HepG2 (cell line): ENCODE results near the gene ZBTB8B. TPM values are rescaled to one million over a fixed set of nuclear protein-coding genes. Genes with fewer than 3 reads are reported as not detected.

Experiments
- ATAC-seq: fragments of 200-7000 bp; cut with Tn5 transposase; 3 replicates; pipeline ENCODE4 v1.9.1; 2020; ENCODE audit warnings: mild to moderate bottlenecking, moderate library complexity
- BruUV-seq: library from RNA; stranded (reverse); fragments of 400-500 nt; replicated peaks from 2 replicates; lab custom pipeline; 2021; lab: Mats Ljungman, UMichigan
- CTCF ChIA-PET: fragments of 300-600 bp; formaldehyde crosslinking; extraction: SDS; loops from one replicate; lab custom pipeline; 2021; ENCODE audit warnings: low total read pairs, inconsistent platforms, low intra/inter-chr PET ratio; lab: Yijun Ruan, JAX
- POLR2A ChIA-PET: fragments of 350-600 bp; sonication (Branson Sonifier 250); formaldehyde crosslinking; loops from one replicate; lab custom pipeline; 2020; ENCODE audit warnings: antibody characterized with exemption, inconsistent platforms; lab: Yijun Ruan, JAX
- DNase-seq: peaks from one replicate; pipeline ENCODE4 v3.0.0-alpha.2; 2015; ENCODE audit warnings: low spot score
- FAIRE-seq: peaks from 3 replicates; lab custom pipeline; 2011; peaks lifted over from hg19 to GRCh38; lab: Jason Lieb, UNC
- H2AFZ ChIP-seq: one replicate; pipeline ENCODE4 v1.6.1; 2011; ENCODE audit warnings: low read length, inconsistent platforms
- H3K27ac ChIP-seq: fragments of 300-600 bp; 3 replicates; pipeline ENCODE4 v1.8.0; 2011; ENCODE audit warnings: mixed run types, mild to moderate bottlenecking, mixed read lengths, low read length, inconsistent platforms; ENCODE audit not compliant: insufficient read depth; ENCODE audit errors: extremely low read length
- H3K27me3 ChIP-seq, 2 experiments: fragments of 200-600 bp in 1 of 2; 2 replicates in 1 of 2; 3 replicates in 1 of 2; pipeline versions ENCODE4 v1.6.0 to v1.8.0; 2011; ENCODE audit warnings: low read length in 2 of 2, mild to moderate bottlenecking in 2 of 2, moderate library complexity in 2 of 2, inconsistent platforms in 1 of 2; ENCODE audit not compliant: insufficient read depth in 2 of 2, control insufficient read depth in 1 of 2
- H3K36me3 ChIP-seq, 2 experiments: fragments of 200-600 bp in 1 of 2; replicated peaks in 1 of 2; 2 replicates in 1 of 2; 3 replicates in 1 of 2; pipeline versions ENCODE4 v1.5.1 to v1.8.0; 2011; ENCODE audit warnings: low read length in 2 of 2, inconsistent platforms in 1 of 2; ENCODE audit not compliant: insufficient read depth in 2 of 2, control insufficient read depth in 1 of 2
- H3K4me1 ChIP-seq: 2 replicates; pipeline ENCODE4 v1.5.1; 2012; ENCODE audit warnings: low read length, inconsistent platforms; ENCODE audit not compliant: insufficient read depth
- H3K4me2 ChIP-seq: 2 replicates; pipeline ENCODE4 v1.6.0; 2011; ENCODE audit warnings: low read depth, low read length, inconsistent platforms
- H3K4me3 ChIP-seq, 3 experiments: fragments of 200-600 bp in 1 of 3; sonication (generic), shearing (Covaris generic) in 1 of 3; replicated peaks in 1 of 3; 2 replicates each; pipeline ENCODE4 v1.5.1; 2011 to 2016; ENCODE audit warnings: low read length in 3 of 3, inconsistent platforms in 2 of 3, low read depth in 2 of 3, mild to moderate bottlenecking in 2 of 3, control low read depth in 1 of 3, mixed read lengths in 1 of 3; ENCODE audit not compliant: insufficient read depth in 1 of 3
- H3K79me2 ChIP-seq: one replicate; pipeline ENCODE4 v1.6.1; 2011; ENCODE audit warnings: low read length, inconsistent platforms; ENCODE audit not compliant: insufficient read depth
- H3K9ac ChIP-seq: 2 replicates; pipeline ENCODE4 v1.6.0; 2011; ENCODE audit warnings: mild to moderate bottlenecking, low read depth, low read length, inconsistent platforms; ENCODE audit not compliant: insufficient read depth
- H3K9me3 ChIP-seq: 2 replicates; pipeline ENCODE4 v1.5.1; 2012; ENCODE audit warnings: mild to moderate bottlenecking, low read length
- H4K20me1 ChIP-seq: 2 replicates; pipeline ENCODE4 v1.6.0; 2011; ENCODE audit warnings: inconsistent platforms, mild to moderate bottlenecking, low read length, moderate library complexity; ENCODE audit not compliant: insufficient read depth
- ATF7 ChIP-seq, 2 experiments: fragments of 450-650 bp in 1 of 2; sonication (generic) in 1 of 2; formaldehyde crosslinking in 1 of 2; IDR thresholded peaks; 2 replicates each; pipeline versions ENCODE4 v1.4.0 to v1.6.1; 2016 to 2020; ENCODE audit warnings: antibody characterized with exemption in 1 of 2, mild to moderate bottlenecking in 1 of 2, missing genetic modification reagents in 1 of 2
- HES4 ChIP-seq: sonication (generic); formaldehyde crosslinking; IDR thresholded peaks from 2 replicates; pipeline ENCODE4 v1.9.0; 2021; ENCODE audit warnings: mild to moderate bottlenecking, missing genetic modification reagents, borderline replicate concordance
- HMGXB3 ChIP-seq: sonication (generic); formaldehyde crosslinking; IDR thresholded peaks from 2 replicates; pipeline ENCODE4 v1.4.0; 2020; ENCODE audit warnings: missing genetic modification reagents, borderline replicate concordance
- JDP2 ChIP-seq: sonication (generic); formaldehyde crosslinking; IDR thresholded peaks from 2 replicates; pipeline ENCODE4 v1.8.1; 2022; ENCODE audit warnings: missing genetic modification reagents, borderline replicate concordance
- NFAT5 ChIP-seq: sonication (generic); formaldehyde crosslinking; IDR thresholded peaks from 2 replicates; pipeline ENCODE4 v1.4.0; 2020; ENCODE audit warnings: missing genetic modification reagents
- ZBED4 ChIP-seq: sonication (generic); formaldehyde crosslinking; IDR thresholded peaks from 2 replicates; pipeline ENCODE4 v1.4.0; 2020; ENCODE audit warnings: missing genetic modification reagents, borderline replicate concordance
- ZNF350 ChIP-seq: sonication (generic); formaldehyde crosslinking; IDR thresholded peaks from 2 replicates; pipeline ENCODE4 v1.4.0; 2020; ENCODE audit warnings: mild to moderate bottlenecking, low read depth, missing genetic modification reagents, borderline replicate concordance
- ZNF484 ChIP-seq: sonication (generic); formaldehyde crosslinking; IDR thresholded peaks from 2 replicates; pipeline ENCODE4 v1.5.1; 2020; ENCODE audit warnings: mild to moderate bottlenecking, low read depth, missing genetic modification reagents, borderline replicate concordance
- ZNF766 ChIP-seq: sonication (generic); formaldehyde crosslinking; IDR thresholded peaks from 2 replicates; pipeline ENCODE4 v1.5.0; 2020; ENCODE audit warnings: missing genetic modification reagents, borderline replicate concordance
- WGBS: methylation state at CpG from one replicate; pipeline ENCODE4 v1.1.6; 2017; ENCODE audit warnings: low lambda C conversion rate; 5-methylcytosine and 5-hydroxymethylcytosine counted together
- in situ Hi-C: cut with HindIII; loops from 2 replicates; pipeline ENCODE4 v1.10.0; 2017; ENCODE audit warnings: low pct_unique_long_range_greater_than_20kb; ENCODE audit not compliant: extremely low pct_ligation_motif_present
- intact Hi-C: fragments of 100-400 bp; cut with micrococcal nuclease; formaldehyde crosslinking; loops from one replicate; pipeline ENCODE4 v1.10.0; 2022; ENCODE audit not compliant: unreplicated experiment
- polyA plus RNA-seq, 8 experiments: library from polyadenylated mRNA; depleted of rRNA in 3 of 8; stranded (reverse) in 7 of 8; unstranded in 1 of 8; fragments of >200 nt; fragmentation: Illumina TruSeq in 4 of 8; extraction: Trizol in 4 of 8; gene quantifications; 2 replicates each; pipeline versions ENCODE4 v1.2.1 to v1.2.3, GENCODE V29; 2011 to 2016; ENCODE audit warnings: low read depth in 4 of 8, missing spikeins in 1 of 8, mixed read lengths in 1 of 8; ENCODE audit not compliant: insufficient read depth in 1 of 8
- total RNA-seq, 5 experiments: library from RNA; depleted of rRNA; stranded (reverse); fragments of >200 nt; fragmentation: Illumina TruSeq; extraction: Trizol; gene quantifications; 2 replicates each; pipeline ENCODE4 v1.2.3, GENCODE V29; 2016; ENCODE audit warnings: low read depth in 1 of 5

Gene ZBTB8B
- total and polyA plus RNA-seq, 2 of the 13 experiments (the other 11 are each of a cell fraction or from before 2014, with no cell fraction given), result under 0.01 to 0.02 TPM

- in situ Hi-C loops, result no loop called here
- intact Hi-C loops, result no loop called here
- ChIA-PET CTCF (no interaction called here), POLR2A (no interaction called here)
- 26% methylated on average over 3 of the region's 3 CpGs for WGBS
- Histone ChIP-seq H3K36me3 (no peaks in the 10 kb centered on the region), H3K4me2 (no peak overlapping the region), H3K4me1 (peaks cover 10% of the 10 kb centered on the region; the same call in 1 of the 2 replicates), H3K27me3 (peaks cover 1 to 2% of the 10 kb centered on the region in 2 experiments; a peak in 2 of 5 replicates), H3K4me3 (no peak overlapping the region), H3K9ac (no peak overlapping the region), H4K20me1 (no peaks in the 10 kb centered on the region), H3K27ac (no peak overlapping the region), H2AFZ (no peak overlapping the region), H3K9me3 (no peaks in the 10 kb centered on the region), H3K79me2 (no peaks in the 10 kb centered on the region)
- no peak for DNase-seq
- ATAC-seq, result no peak
- no TSS peak for BruUV-seq
- no peak for FAIRE-seq
- TF ChIP-seq ZBED4 (CRISPR knock-in tag), result no peak
- no peak for TF ChIP-seq ZNF766
- no peak for TF ChIP-seq HES4 (CRISPR knock-in tag)
- no peak for TF ChIP-seq ZNF350
- no peak for TF ChIP-seq NFAT5 (CRISPR knock-in tag)
- TF ChIP-seq ATF7 (IDR thresholded peaks at IDR 0.05), result peak; percentile 41; the same call in 1 of the 2 replicates
- no peak for TF ChIP-seq ATF7 (CRISPR knock-in tag; IDR thresholded peaks at IDR 0.05)
- no peak for TF ChIP-seq JDP2 (CRISPR knock-in tag)
- TF ChIP-seq ZNF484 (CRISPR knock-in tag), result no peak
- no peak for TF ChIP-seq HMGXB3
Measured at GRCh38 chr1:32471695-32472362, 7.0 kb downstream of the ZBTB8B start.
